Astrocyte of the spinal cord (primary cell): ENCODE data around the gene ULBP2.
"Not testable (repeated sequence)": the region's sequence is repeated elsewhere in the genome, so short reads cannot be mapped to it uniquely, and the experiment has no call there.

Experiments
- DNase-seq: peaks from one replicate; pipeline ENCODE4 v3.0.0; 2011; ENCODE audit warnings: low read depth, low spot score
- H3K4me3 ChIP-seq: 2 replicates; pipeline ENCODE4 v1.5.1; 2011; ENCODE audit warnings: low read depth, mild to moderate bottlenecking, low read length, moderate library complexity
- CTCF ChIP-seq: IDR thresholded peaks from 2 replicates; pipeline ENCODE4 v1.5.1; 2012; ENCODE audit warnings: low read depth, mild to moderate bottlenecking, low read length, inconsistent platforms
- in situ Hi-C: cut with HindIII; loops from 2 replicates; pipeline ENCODE4 v1.10.0; 2017; ENCODE audit warnings: low sequenced_read_pairs

Gene ULBP2

DNA sequence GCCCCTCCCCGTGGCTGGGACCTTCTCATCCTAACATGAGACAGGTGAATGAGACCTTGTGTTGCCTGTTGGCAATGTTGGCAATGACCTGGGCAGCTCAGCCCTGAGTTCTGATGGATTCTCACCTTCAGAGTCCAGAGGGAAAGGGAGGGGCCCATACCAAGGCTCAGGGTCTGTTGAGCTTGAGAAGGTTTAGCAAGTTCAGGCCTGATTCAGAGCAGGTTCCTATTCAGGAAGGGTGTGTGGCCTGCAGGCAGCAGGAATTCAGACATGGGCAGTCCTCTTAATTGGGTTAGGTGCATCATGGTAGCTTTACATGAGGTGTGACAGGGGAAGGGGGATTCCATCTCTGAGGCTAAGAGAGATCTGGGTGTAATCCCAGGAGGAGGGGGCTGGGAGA lies 5.7 kb downstream of the ULBP2 start:
- in situ Hi-C loops, H3K4me3 ChIP-seq, DNase-seq: not testable (repeated sequence)

DNA sequence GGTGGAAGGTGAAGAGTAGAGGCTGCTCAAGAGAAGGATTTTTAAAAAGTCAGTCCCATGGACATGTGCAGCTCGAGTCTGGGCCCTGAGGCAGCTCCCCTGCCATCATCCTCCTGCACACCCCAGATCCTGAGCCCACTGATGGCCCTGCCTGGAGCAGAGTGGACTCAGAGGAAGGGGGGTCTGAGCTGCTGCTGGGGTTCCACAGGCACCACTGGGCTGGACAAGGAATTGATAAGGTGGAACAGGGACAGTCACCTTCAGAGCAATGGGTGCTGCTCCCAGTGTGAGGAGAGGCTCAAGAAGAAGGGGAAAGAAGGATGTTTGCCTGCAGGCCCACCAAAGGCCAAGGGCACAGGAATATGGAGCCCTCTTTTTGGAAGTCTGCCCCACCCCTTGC lies 6.2 kb downstream of the ULBP2 start:
- in situ Hi-C loops = no loop called here
- DNase-seq = no peak
- no peak overlapping the region for H3K4me3 ChIP-seq
- no peak for TF ChIP-seq CTCF

- DNase-seq = no peak
- no peak for TF ChIP-seq CTCF
- H3K4me3 ChIP-seq = no peak overlapping the region
- in situ Hi-C loops = no loop called here
These were observed 6.8 kb downstream of the ULBP2 start for GRCh38 chr6:149948616-149949015.

- H3K4me3 ChIP-seq = no peak overlapping the region
- in situ Hi-C loops = no loop called here
- TF ChIP-seq CTCF = no peak
- DNase-seq = no peak
These were observed 8.6 kb downstream of the ULBP2 start for GRCh38 chr6:149950423-149950822.

DNA sequence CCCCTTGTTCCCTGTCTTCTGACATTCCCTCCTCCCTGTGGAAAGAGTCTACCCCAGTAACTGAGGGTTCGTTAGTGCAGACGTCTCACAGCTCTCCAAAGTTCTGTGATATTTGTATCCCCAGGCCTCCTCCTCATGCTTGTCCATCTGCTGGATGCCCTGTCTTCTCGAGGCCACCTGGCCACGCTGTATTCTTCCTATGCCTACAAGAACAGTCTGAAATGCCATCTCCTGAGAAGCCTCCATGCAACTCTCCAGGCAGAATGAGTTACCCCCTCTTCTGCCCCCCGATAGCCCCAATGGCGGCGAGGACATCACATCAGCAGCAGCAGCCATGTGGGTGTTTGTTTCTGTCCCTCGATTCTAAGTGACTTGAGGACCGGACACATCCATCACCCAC lies 9.3 kb downstream of the ULBP2 start:
- H3K4me3 ChIP-seq = no peak overlapping the region
- in situ Hi-C loops = no loop called here
- DNase-seq = no peak
- no peak for TF ChIP-seq CTCF

- no peak for TF ChIP-seq CTCF
- H3K4me3 ChIP-seq = no peak overlapping the region
- DNase-seq = no peak
- in situ Hi-C loops = no loop called here
These were observed 9.8 kb downstream of the ULBP2 start for GRCh38 chr6:149951626-149952025.

DNA sequence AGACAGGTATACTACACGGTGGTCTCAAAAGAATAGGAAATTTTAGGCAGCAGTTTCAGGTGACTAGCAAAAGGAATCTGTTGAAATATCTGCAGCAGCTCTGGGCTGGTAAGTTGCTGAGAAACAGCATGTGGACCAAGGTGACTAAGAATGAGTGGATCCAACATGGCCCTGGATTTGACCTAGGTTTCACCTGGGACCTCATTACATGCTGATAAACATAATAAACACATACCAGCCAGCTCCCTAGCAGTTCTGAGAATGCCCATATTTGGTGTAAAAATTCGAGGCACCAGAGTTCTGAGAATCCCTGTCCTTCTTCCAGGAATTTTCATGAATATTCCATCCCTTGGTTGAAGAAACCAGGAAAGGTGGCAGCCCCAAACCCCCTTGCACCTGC lies 11.6 kb downstream of the ULBP2 start:
- in situ Hi-C loops, DNase-seq, H3K4me3 ChIP-seq: not testable (repeated sequence)

GRCh38 chr6:149953934-149954327 lies 12.1 kb downstream of the ULBP2 start:
- H3K4me3 ChIP-seq, DNase-seq, in situ Hi-C loops: not testable (repeated sequence)

DNA sequence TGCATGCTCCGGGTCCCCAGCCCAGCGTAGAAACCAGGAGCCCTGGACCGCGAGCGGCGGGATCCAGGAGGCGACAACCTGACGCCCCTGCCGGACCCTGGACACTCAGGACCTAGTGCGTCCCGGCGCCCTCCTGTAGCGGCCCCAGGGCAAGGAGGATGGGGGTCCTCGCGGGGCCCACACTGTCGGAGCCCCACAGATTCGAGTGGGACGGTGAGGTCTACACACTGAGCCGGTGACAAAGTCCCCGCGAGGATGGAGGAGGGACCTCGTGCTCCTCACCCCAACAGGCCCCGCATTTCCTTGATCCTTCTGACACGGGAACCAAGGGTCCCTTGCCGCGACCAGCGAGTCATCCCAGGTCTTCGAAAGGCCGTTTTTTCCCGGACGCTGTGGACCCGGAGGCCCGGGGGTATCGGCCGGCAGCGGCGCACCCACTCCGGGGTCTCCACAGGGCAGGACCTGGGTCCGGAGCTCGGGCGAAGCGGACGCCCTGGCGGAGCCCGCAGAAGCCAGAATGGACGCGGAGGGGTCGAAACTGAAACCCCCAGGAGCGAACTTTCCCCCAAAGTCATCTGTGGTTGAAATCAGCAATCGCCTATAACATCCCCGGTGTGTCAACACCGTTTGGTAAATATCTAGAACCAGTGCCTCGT lies 12.6 kb downstream of the ULBP2 start:
- H3K4me3 ChIP-seq, DNase-seq, in situ Hi-C loops: not testable (repeated sequence)

GRCh38 chr6:149954984-149955653 lies 13.3 kb downstream of the ULBP2 start:
- in situ Hi-C loops = not testable (repeated sequence)

GRCh38 chr6:149955654-149956317 lies 14.0 kb downstream of the ULBP2 start:
- in situ Hi-C loops, DNase-seq, H3K4me3 ChIP-seq: not testable (repeated sequence)

More at GRCh38 chr6:149954984-149955653, 13.3 kb downstream of the ULBP2 start:
- DNase-seq, H3K4me3 ChIP-seq: not testable (repeated sequence)
